ENCODE data around the gene ZFAND2A. TPM values are rescaled to one million over a fixed set of nuclear protein-coding genes. Genes with fewer than 3 reads are reported as not detected.
"Not testable (repeated sequence)": the region's sequence is repeated elsewhere in the genome, so short reads cannot be mapped to it uniquely, and the experiment has no call there.

The ZFAND2A gene
- total and polyA plus RNA-seq, 2 of the 8 experiments (the other 6 are each of a cell fraction or from before 2014, with no cell fraction given), result 16.6 to 20.3 TPM

- H3K23ac ChIP-seq (ENCODE audit: insufficient read length); H4K8ac ChIP-seq (ENCODE audit: extremely low read depth, insufficient read depth, low read length); H3K18ac ChIP-seq (ENCODE audit: extremely low read depth, low read length); H3K27ac ChIP-seq (ENCODE audit: low read depth, low read length); FAIRE-seq; H2AFZ ChIP-seq (ENCODE audit: low read length); H3K27me3 ChIP-seq (replicated peaks in 1 of 4; ENCODE audit: control insufficient read depth in 3 of 4, extremely low read depth in 1 of 4, insufficient read depth in 3 of 4, low read length in 3 of 4); H2BK120ac ChIP-seq (replicated peaks; ENCODE audit: low read depth, low read length); H3K9ac ChIP-seq (replicated peaks in 1 of 4; ENCODE audit: extremely low read depth in 1 of 4, low read depth in 3 of 4, low read length in 3 of 4); H4K5ac ChIP-seq (ENCODE audit: insufficient read length, low read depth, low read length); H3K4me3 ChIP-seq (ENCODE audit: extremely low read depth in 1 of 4, insufficient read depth in 2 of 4, low read depth in 3 of 4, low read length in 4 of 4); CTCF ChIA-PET (ENCODE audit: partially characterized antibody); H2BK15ac ChIP-seq (ENCODE audit: low read length); H3K23me2 ChIP-seq (ENCODE audit: low read depth, low read length); H3K79me2 ChIP-seq (ENCODE audit: control insufficient read depth in 1 of 2, insufficient read depth in 2 of 2, low read length in 2 of 2); H3K4ac ChIP-seq (replicated peaks; ENCODE audit: insufficient read length, low read depth, low read length); H3K14ac ChIP-seq (ENCODE audit: insufficient read length); H2AK5ac ChIP-seq (ENCODE audit: low read depth, low read length); DNase-seq (ENCODE audit: low read depth in 1 of 2, low spot score in 2 of 2); H3K4me1 ChIP-seq (replicated peaks in 1 of 4; ENCODE audit: control insufficient read depth in 3 of 4, insufficient read depth in 4 of 4, low read length in 3 of 4); H3K79me1 ChIP-seq (ENCODE audit: low read depth, low read length); H3K4me2 ChIP-seq (ENCODE audit: insufficient read depth in 1 of 2, low read depth in 2 of 2, low read length in 2 of 2); H2BK20ac ChIP-seq (ENCODE audit: low read length); H4K91ac ChIP-seq (replicated peaks; ENCODE audit: insufficient read length, low read length); H3K56ac ChIP-seq (replicated peaks; ENCODE audit: insufficient read length, low read depth, low read length); H4K20me1 ChIP-seq (replicated peaks in 1 of 2; ENCODE audit: control insufficient read depth in 1 of 2, insufficient read depth in 2 of 2, low read length in 2 of 2); H2BK12ac ChIP-seq (ENCODE audit: low read depth, low read length); H3K36me3 ChIP-seq (ENCODE audit: control insufficient read depth in 2 of 4, insufficient read depth in 4 of 4, low read length in 3 of 4); H3K9me3 ChIP-seq (ENCODE audit: insufficient read depth in 2 of 2, low read depth in 1 of 2, low read length in 1 of 2); H2BK5ac ChIP-seq (ENCODE audit: low read depth, low read length); POLR2A ChIA-PET (ENCODE audit: partially characterized antibody): not testable (repeated sequence)
- WGBS, 2 experiments (ENCODE audit: extremely low coverage in 1 of 2, insufficient coverage in 1 of 2, insufficient read length in 1 of 2, insufficient replicate concordance in 2 of 2, low coverage in 1 of 2, low lambda C conversion rate in 2 of 2, missing lambda C conversion rate in 1 of 2), result no CpG with 5 or more reads among the region's 4 CpGs
These were observed 36.4 kb upstream of the ZFAND2A start for GRCh38 chr7:1196441-1196840.
